ENCODE data around the gene LARGE1.

DNA sequence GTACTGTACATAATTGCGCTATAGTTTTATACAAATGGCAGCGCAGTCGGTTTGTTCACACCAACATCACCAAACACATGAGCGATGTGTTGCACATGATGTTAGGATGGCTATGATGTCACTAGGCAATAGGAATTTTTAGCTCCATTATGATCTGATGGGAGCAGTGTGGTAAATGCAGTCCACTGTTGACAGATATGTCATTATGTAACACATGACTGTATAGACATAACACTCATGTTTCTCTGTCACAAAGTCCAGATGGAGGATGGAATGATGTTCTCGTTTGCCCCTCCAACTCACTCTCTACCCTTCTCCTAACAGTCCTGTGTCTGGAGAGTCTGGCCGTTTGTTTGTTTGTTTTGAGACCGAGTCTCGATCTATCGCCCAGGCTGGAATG, 288.5 kb downstream of the LARGE1 start:
- TF ChIP-seq, protein P1, sequence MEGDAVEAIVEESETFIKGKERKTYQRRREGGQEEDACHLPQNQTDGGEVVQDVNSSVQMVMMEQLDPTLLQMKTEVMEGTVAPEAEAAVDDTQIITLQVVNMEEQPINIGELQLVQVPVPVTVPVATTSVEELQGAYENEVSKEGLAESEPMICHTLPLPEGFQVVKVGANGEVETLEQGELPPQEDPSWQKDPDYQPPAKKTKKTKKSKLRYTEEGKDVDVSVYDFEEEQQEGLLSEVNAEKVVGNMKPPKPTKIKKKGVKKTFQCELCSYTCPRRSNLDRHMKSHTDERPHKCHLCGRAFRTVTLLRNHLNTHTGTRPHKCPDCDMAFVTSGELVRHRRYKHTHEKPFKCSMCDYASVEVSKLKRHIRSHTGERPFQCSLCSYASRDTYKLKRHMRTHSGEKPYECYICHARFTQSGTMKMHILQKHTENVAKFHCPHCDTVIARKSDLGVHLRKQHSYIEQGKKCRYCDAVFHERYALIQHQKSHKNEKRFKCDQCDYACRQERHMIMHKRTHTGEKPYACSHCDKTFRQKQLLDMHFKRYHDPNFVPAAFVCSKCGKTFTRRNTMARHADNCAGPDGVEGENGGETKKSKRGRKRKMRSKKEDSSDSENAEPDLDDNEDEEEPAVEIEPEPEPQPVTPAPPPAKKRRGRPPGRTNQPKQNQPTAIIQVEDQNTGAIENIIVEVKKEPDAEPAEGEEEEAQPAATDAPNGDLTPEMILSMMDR (IDR thresholded peaks at IDR 0.05; ENCODE audit: insufficient read depth, low read length): no peak
- no peak for TF ChIP-seq POLR2AphosphoS5 (IDR thresholded peaks at IDR 0.05; ENCODE audit: low read depth)
